Stomach (tissue), 9 donors: Measurements from ENCODE around the gene ACP5. TPM values are rescaled to one million over a fixed set of nuclear protein-coding genes. Genes with fewer than 3 reads are reported as not detected.

Source experiments
- DNase-seq, 2 donors: peaks; one replicate each; pipeline versions ENCODE4 v3.0.0 to v3.0.0-alpha.2; 2013 to 2019
- H3K27ac ChIP-seq, 5 donors: fragments of 200-600 bp in 4 of 5; sonication (generic) in 4 of 5; one replicate each; pipeline ENCODE4 v1.5.1; 2013 to 2019; ENCODE audit warnings: mild to moderate bottlenecking in 1 of 5, moderate library complexity in 1 of 5
- H3K27me3 ChIP-seq, 3 donors: fragments of 200-600 bp; sonication (generic); one replicate each; pipeline ENCODE4 v1.5.1; 2017 to 2019; ENCODE audit warnings: mixed run types in 1 of 3
- H3K36me3 ChIP-seq, 4 donors: fragments of 200-600 bp; sonication (generic); 1 replicate in 3 of 4; 2 replicates in 1 of 4; pipeline ENCODE4 v1.5.1; 2016 to 2019
- H3K4me1 ChIP-seq, 4 donors: fragments of 200-600 bp; sonication (generic); one replicate each; pipeline ENCODE4 v1.5.1; 2016 to 2019
- H3K4me3 ChIP-seq, 4 donors: fragments of 200-600 bp; sonication (generic) in 3 of 4; one replicate each; pipeline ENCODE4 v1.5.1; 2016 to 2019; ENCODE audit warnings: mild to moderate bottlenecking in 1 of 4
- H3K9me3 ChIP-seq, 4 donors: fragments of 200-600 bp; sonication (generic); one replicate each; pipeline ENCODE4 v1.5.1; 2016 to 2019
- CTCF ChIP-seq, 7 experiments: fragments of 450-650 bp in 4 of 7; fragments of 200-600 bp in 3 of 7; sonication (generic) in 3 of 7; IDR thresholded peaks; one replicate each; pipeline ENCODE4 v1.5.1; 2016 to 2019; ENCODE audit warnings: antibody characterized with exemption in 7 of 7, control low read depth in 2 of 7, mild to moderate bottlenecking in 1 of 7
- EP300 ChIP-seq: sonication (generic); formaldehyde crosslinking; IDR thresholded peaks from one replicate; pipeline ENCODE4 v1.6.1; 2017; ENCODE audit warnings: antibody characterized with exemption
- POLR2A ChIP-seq, 4 donors: fragments of 450-650 bp; IDR thresholded peaks; one replicate each; pipeline ENCODE4 v1.6.1; 2016; ENCODE audit warnings: antibody characterized with exemption in 4 of 4, control low read depth in 2 of 4, mild to moderate bottlenecking in 1 of 4, moderate library complexity in 1 of 4
- POLR2AphosphoS5 ChIP-seq, 3 donors: sonication (generic); formaldehyde crosslinking; IDR thresholded peaks; one replicate each; pipeline ENCODE4 v1.6.1; 2016; ENCODE audit warnings: antibody characterized with exemption in 3 of 3
- WGBS, 5 donors: extraction: QIAGEN DNeasy Blood & Tissue Kit in 3 of 5; methylation state at CpG; one replicate each; pipeline versions ENCODE4 v1.1.5 to v1.1.7; 2013 to 2018; 5-methylcytosine and 5-hydroxymethylcytosine counted together
- intact Hi-C: fragments of 100-400 bp; cut with DNase I; formaldehyde crosslinking; loops from one replicate; pipeline ENCODE4 v1.15.1; 2023; ENCODE audit warnings: low total_unique reads
- polyA plus RNA-seq, 3 donors: library from polyadenylated mRNA; stranded (reverse); fragments of 200-250 nt; gene quantifications; one replicate each; pipeline ENCODE4 v1.2.3, GENCODE V29; 2013
- total RNA-seq, 5 donors: library from RNA; depleted of rRNA; stranded (reverse); fragments of >200 nt; gene quantifications; one replicate each; pipeline versions ENCODE4 v1.1.0 to v1.2.3, GENCODE V29; 2014 to 2016
- donor health status: healthy with polysubstance abuse.
- donor health status: Bipolar disorder and iron deficiency.
- donor health status: healthy.

ACP5 gene
- total and polyA plus RNA-seq, 8 donors = 6.1 to 67.9 (median 47.5) TPM; not detected in 1

GRCh38 chr19:11550265-11550664 is 27.2 kb downstream of the ACP5 start:
- H3K27me3 ChIP-seq = no peaks in the 10 kb centered on the region
- H3K27ac ChIP-seq = peak overlapping the region in 2 of 5 donors; percentile 25 to 67
- DNase-seq = no peak
- TF ChIP-seq EP300 (no peak), POLR2AphosphoS5 (IDR thresholded peaks at IDR 0.05) (no peak), POLR2A (IDR thresholded peaks at IDR 0.05) (no peak), CTCF (IDR thresholded peaks at IDR 0.05) (no peak)
- H3K36me3 ChIP-seq = peaks cover 26 to 74% (median 56%) of the 10 kb centered on the region in 4 donors
- intact Hi-C loops = no loop called here
- WGBS, 5 donors = 74 to 88% (median 86%) methylated on average over 8 of the region's 8 CpGs
- no peak overlapping the region for H3K4me3 ChIP-seq
- peaks cover 0 to 6% (median 2%) of the 10 kb centered on the region in 4 donors for H3K4me1 ChIP-seq
- no peaks in the 10 kb centered on the region for H3K9me3 ChIP-seq

GRCh38 chr19:11549386-11549953 is 28.0 kb downstream of the ACP5 start:
- DNase-seq = no peak
- H3K27ac ChIP-seq = peak overlapping the region in 1 of 5 donors; percentile 67
- peaks cover 24 to 66% (median 48%) of the 10 kb centered on the region in 4 donors for H3K36me3 ChIP-seq
- no peaks in the 10 kb centered on the region for H3K9me3 ChIP-seq
- H3K4me1 ChIP-seq = peaks cover 0 to 5% (median 2%) of the 10 kb centered on the region in 4 donors
- no peak overlapping the region for H3K4me3 ChIP-seq
- 74 to 92% (median 89%) methylated on average over 6 to 24 of the region's 24 CpGs for WGBS, 5 donors
- TF ChIP-seq POLR2A (IDR thresholded peaks at IDR 0.05) (no peak), EP300 (no peak), CTCF (IDR thresholded peaks at IDR 0.05) (no peak), POLR2AphosphoS5 (IDR thresholded peaks at IDR 0.05) (no peak)
- intact Hi-C loops = no loop called here
- H3K27me3 ChIP-seq = no peaks in the 10 kb centered on the region

GRCh38 chr19:11547929-11548700 is 29.3 kb downstream of the ACP5 start:
- Histone ChIP-seq H3K36me3 (peaks cover 11 to 53% (median 34%) of the 10 kb centered on the region in 4 donors), H3K27ac (no peak overlapping the region), H3K9me3 (no peaks in the 10 kb centered on the region), H3K27me3 (no peaks in the 10 kb centered on the region), H3K4me3 (no peak overlapping the region), H3K4me1 (peaks cover 0 to 5% (median 2%) of the 10 kb centered on the region in 4 donors)
- intact Hi-C loops = no loop called here
- 87 to 94% (median 89%) methylated on average over 13 to 14 of the region's 14 CpGs for WGBS, 5 donors
- TF ChIP-seq POLR2A (IDR thresholded peaks at IDR 0.05) (no peak), CTCF (IDR thresholded peaks at IDR 0.05) (no peak), EP300 (no peak), POLR2AphosphoS5 (IDR thresholded peaks at IDR 0.05) (no peak)
- no peak for DNase-seq

- H3K9me3 ChIP-seq = no peaks in the 10 kb centered on the region
- WGBS, 5 donors = 48 to 68% (median 64%) methylated on average over 3 of the region's 3 CpGs
- TF ChIP-seq POLR2A (IDR thresholded peaks at IDR 0.05) (no peak), CTCF (IDR thresholded peaks at IDR 0.05) (no peak), EP300 (no peak), POLR2AphosphoS5 (IDR thresholded peaks at IDR 0.05) (no peak)
- H3K4me3 ChIP-seq = peak overlapping the region in 3 of 4 donors; percentile 44 to 51 (median 47)
- peak overlapping the region in 3 of 5 donors; percentile 81 to 95 (median 82) for H3K27ac ChIP-seq
- intact Hi-C loops = no loop called here
- H3K4me1 ChIP-seq = peaks cover 0 to 16% (median 11%) of the 10 kb centered on the region in 4 donors
- no peak for DNase-seq
- peaks cover 0 to 5% (median 2%) of the 10 kb centered on the region in 4 donors for H3K36me3 ChIP-seq
- H3K27me3 ChIP-seq = peaks cover 4 to 25% (median 17%) of the 10 kb centered on the region in 3 donors
These were observed 36.2 kb downstream of the ACP5 start for GRCh38 chr19:11541238-11541637.
